WI38 (cell line): Measurements from ENCODE around the gene SH3BP2.
A peak's percentile ranks its signal among the peaks of the same experiment; 100 is the strongest.

ENCODE experiments used
- H3K4me3 ChIP-seq: 2 replicates; pipeline ENCODE4 v1.5.1; 2011; ENCODE audit warnings: low read depth, mild to moderate bottlenecking, control low read depth, low read length
- TF ChIP-seq, protein P1 (sequence below): IDR thresholded peaks from 2 replicates; pipeline ENCODE4 v1.5.1; 2012; ENCODE audit warnings: low read depth, mild to moderate bottlenecking, control low read depth, low read length

SH3BP2 gene

GRCh38 chr4:2789793-2790582, 2.9 kb upstream of the SH3BP2 start:
- no peak overlapping the region for H3K4me3 ChIP-seq
- TF ChIP-seq, protein P1, sequence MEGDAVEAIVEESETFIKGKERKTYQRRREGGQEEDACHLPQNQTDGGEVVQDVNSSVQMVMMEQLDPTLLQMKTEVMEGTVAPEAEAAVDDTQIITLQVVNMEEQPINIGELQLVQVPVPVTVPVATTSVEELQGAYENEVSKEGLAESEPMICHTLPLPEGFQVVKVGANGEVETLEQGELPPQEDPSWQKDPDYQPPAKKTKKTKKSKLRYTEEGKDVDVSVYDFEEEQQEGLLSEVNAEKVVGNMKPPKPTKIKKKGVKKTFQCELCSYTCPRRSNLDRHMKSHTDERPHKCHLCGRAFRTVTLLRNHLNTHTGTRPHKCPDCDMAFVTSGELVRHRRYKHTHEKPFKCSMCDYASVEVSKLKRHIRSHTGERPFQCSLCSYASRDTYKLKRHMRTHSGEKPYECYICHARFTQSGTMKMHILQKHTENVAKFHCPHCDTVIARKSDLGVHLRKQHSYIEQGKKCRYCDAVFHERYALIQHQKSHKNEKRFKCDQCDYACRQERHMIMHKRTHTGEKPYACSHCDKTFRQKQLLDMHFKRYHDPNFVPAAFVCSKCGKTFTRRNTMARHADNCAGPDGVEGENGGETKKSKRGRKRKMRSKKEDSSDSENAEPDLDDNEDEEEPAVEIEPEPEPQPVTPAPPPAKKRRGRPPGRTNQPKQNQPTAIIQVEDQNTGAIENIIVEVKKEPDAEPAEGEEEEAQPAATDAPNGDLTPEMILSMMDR: no peak

DNA sequence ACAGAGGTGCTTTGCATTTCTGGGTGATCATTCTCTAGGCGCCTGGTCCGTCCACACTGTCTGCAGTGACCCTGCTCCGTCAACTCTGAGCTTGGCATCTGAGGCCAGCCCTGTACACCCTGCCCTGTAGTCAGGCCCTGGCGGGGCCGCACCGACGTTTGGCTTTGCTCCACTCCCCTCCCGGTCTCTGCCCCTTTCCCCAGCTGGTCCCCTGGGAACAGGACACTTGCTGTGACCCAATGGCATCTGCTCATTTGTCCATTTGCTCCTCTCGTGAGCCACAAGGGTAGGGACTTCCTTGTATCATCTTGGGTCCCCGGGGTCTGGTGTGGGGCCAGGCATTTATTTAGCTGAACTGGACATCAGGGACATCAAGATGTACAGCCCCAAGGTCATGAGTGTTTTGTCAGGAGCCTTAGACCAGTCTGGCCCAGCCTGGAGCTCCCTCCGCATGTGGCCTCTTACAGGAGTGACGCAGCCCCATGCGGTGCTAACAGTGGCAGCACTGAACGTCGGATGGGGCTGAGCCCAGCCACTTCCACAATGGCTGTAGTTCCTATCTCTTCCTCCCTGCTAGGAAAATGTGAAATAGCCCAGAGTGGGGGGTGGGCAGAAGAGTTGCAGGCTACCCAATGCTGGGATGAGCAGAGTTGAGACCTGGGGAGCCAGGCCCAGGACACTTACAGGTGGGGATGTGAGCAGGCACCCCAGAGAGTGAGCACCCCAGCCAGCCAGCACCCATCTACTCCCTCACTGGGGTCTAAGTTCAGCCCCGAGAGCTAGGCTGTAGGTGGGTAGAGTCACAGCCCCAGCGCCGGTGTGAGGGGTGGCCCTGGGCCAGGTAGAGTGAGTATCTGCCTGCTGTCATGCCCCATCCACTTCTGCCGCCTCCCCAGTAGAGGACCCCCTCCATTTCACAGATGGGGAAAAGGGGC, 2.0 kb upstream of the SH3BP2 start:
- no peak overlapping the region for H3K4me3 ChIP-seq
- TF ChIP-seq, protein P1: no peak

- TF ChIP-seq, protein P1: no peak
These were observed 1.1 kb upstream of the SH3BP2 start for GRCh38 chr4:2791518-2792395.

GRCh38 chr4:2792396-2792710, 532 bp upstream of the SH3BP2 start:
- TF ChIP-seq, protein P1: no peak
- no peak overlapping the region for H3K4me3 ChIP-seq

More at GRCh38 chr4:2791518-2792395, 1.1 kb upstream of the SH3BP2 start:
- H3K4me3 ChIP-seq: no peak overlapping the region

- peak overlapping the region; percentile 74 for H3K4me3 ChIP-seq
- TF ChIP-seq, protein P1: no peak
These were observed 951 bp downstream of the SH3BP2 start for GRCh38 chr4:2793586-2794485.

DNA sequence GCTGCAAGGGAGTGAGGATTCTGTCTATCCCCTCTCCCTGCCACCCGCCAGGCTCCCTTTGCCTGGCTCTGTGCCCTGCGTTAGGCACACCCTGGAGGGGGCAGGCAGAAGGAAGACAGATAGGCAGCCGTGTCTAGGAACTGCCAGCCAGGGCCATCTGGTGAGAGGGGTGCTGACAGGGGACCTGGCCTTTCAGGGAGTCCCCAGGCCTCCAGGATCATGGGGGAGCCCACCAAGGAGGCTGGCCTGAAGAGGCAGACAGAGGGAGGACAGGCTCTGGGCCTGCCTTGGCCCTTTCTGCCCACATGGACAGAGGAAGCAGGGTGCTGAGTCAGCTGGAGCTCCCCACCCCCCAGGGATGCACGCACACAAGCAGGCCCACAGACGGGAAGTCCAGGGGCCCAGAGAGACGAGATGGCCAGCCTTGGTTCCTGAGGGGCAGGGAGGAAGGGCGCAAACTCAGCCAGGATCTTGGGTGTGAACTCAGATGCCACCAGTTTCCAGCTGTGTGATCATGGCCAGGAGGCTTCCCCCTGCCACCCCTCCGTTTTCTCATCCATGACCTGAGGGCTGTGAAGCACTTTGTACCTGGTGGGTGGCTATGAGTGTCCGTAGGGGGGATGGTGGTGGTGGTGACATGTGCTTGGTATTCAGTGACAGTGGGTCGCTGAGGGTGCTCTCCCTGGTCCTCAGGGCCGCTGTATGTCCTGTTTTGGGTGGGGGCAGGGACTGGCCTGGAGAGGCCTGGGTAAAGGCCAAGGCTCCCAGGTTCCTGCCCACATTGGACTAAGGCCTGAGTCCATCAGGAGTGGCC, 1.8 kb downstream of the SH3BP2 start:
- H3K4me3 ChIP-seq: peak overlapping the region; percentile 74
- TF ChIP-seq, protein P1: no peak
